Keratinocyte (primary cell): ENCODE data around the gene APCDD1L. TPM values are rescaled to one million over a fixed set of nuclear protein-coding genes. Genes with fewer than 3 reads are reported as not detected.

ENCODE experiments used
- DNase-seq: peaks from one replicate; pipeline ENCODE4 v3.0.0-alpha.2; 2011; ENCODE audit warnings: low read depth, missing footprints, low spot score
- FAIRE-seq: peaks from 2 replicates; lab custom pipeline; 2011; peaks lifted over from hg19 to GRCh38; lab: Jason Lieb, UNC
- H2AFZ ChIP-seq: 2 replicates; pipeline ENCODE4 v1.6.0; 2012; ENCODE audit warnings: low read length, control low read depth, inconsistent platforms; ENCODE audit not compliant: control insufficient read depth
- H3K27ac ChIP-seq: 2 replicates; pipeline ENCODE4 v1.5.1; 2011; ENCODE audit warnings: low read length; ENCODE audit not compliant: control insufficient read depth, insufficient read depth
- H3K27me3 ChIP-seq: 3 replicates; pipeline ENCODE4 v1.6.0; 2011; ENCODE audit warnings: low read length; ENCODE audit not compliant: control insufficient read depth, insufficient read depth; ENCODE audit errors: extremely low read depth
- H3K36me3 ChIP-seq, 2 experiments: 2 replicates in 1 of 2; 3 replicates in 1 of 2; pipeline ENCODE4 v1.5.1; 2011; ENCODE audit warnings: low read length in 2 of 2, mild to moderate bottlenecking in 1 of 2; ENCODE audit not compliant: control insufficient read depth in 2 of 2, insufficient read depth in 2 of 2; ENCODE audit errors: extremely low read depth in 1 of 2
- H3K4me1 ChIP-seq: 3 replicates; pipeline ENCODE4 v1.5.1; 2011; ENCODE audit warnings: low read length; ENCODE audit not compliant: control insufficient read depth, insufficient read depth; ENCODE audit errors: extremely low read depth
- H3K4me2 ChIP-seq: 3 replicates; pipeline ENCODE4 v1.6.0; 2011; ENCODE audit warnings: low read depth, low read length; ENCODE audit not compliant: control insufficient read depth, insufficient read depth; ENCODE audit errors: extremely low read depth
- H3K4me3 ChIP-seq, 3 experiments: fragments of 200-600 bp in 1 of 3; sonication (generic) in 1 of 3; 2 replicates in 2 of 3; 3 replicates in 1 of 3; pipeline ENCODE4 v1.5.1; 2011 to 2016; ENCODE audit warnings: low read length in 3 of 3, mild to moderate bottlenecking in 3 of 3, control low read depth in 2 of 3, inconsistent platforms in 1 of 3, low read depth in 1 of 3, mixed read lengths in 1 of 3, mixed run types in 1 of 3, moderate library complexity in 1 of 3; ENCODE audit not compliant: control insufficient read depth in 2 of 3, insufficient read depth in 2 of 3; ENCODE audit errors: extremely low read depth in 1 of 3
- H3K79me2 ChIP-seq: 2 replicates; pipeline ENCODE4 v1.6.0; 2012; ENCODE audit warnings: low read length; ENCODE audit not compliant: control insufficient read depth, insufficient read depth
- H3K9ac ChIP-seq: 3 replicates; pipeline ENCODE4 v1.6.0; 2011; ENCODE audit warnings: low read length; ENCODE audit not compliant: control insufficient read depth, insufficient read depth; ENCODE audit errors: extremely low read depth
- H3K9me1 ChIP-seq: 3 replicates; pipeline ENCODE4 v1.6.0; 2011; ENCODE audit warnings: low read length; ENCODE audit not compliant: control insufficient read depth, insufficient read depth; ENCODE audit errors: extremely low read depth
- H3K9me3 ChIP-seq: 2 replicates; pipeline ENCODE4 v1.5.1; 2012; ENCODE audit warnings: low read depth, low read length; ENCODE audit not compliant: control insufficient read depth
- H4K20me1 ChIP-seq: 3 replicates; pipeline ENCODE4 v1.6.0; 2011; ENCODE audit warnings: low read length; ENCODE audit not compliant: control insufficient read depth, insufficient read depth; ENCODE audit errors: extremely low read depth
- CTCF ChIP-seq, 3 experiments: IDR thresholded peaks in 1 of 3; conservative IDR thresholded peaks in 1 of 3; optimal IDR thresholded peaks in 1 of 3; 2 replicates in 2 of 3; 3 replicates in 1 of 3; pipeline versions ENCODE3 to v1.5.1; 2011; ENCODE audit warnings: low read length in 3 of 3, mild to moderate bottlenecking in 3 of 3, moderate library complexity in 2 of 3, control low read depth in 1 of 3, inconsistent platforms in 1 of 3; ENCODE audit not compliant: insufficient read depth in 2 of 3; ENCODE audit errors: extremely low read depth in 1 of 3
- EZH2 ChIP-seq: IDR thresholded peaks from one replicate; pipeline ENCODE4 v1.6.1; 2012; ENCODE audit warnings: inconsistent platforms, mild to moderate bottlenecking, low read length, moderate library complexity
- dilution Hi-C: fragments of 300-500 bp; cut with MboI; formaldehyde crosslinking; loops from one replicate; pipeline ENCODE4 v1.7.0; 2020; ENCODE audit warnings: low sequenced_read_pairs; ENCODE audit not compliant: extremely low pct_ligation_motif_present
- polyA plus RNA-seq, 5 experiments: library from polyadenylated mRNA; depleted of rRNA in 3 of 5; stranded (reverse) in 3 of 5; stranded (forward) in 1 of 5; unstranded in 1 of 5; fragments of >200 nt; gene quantifications; 1 replicate in 1 of 5; 2 replicates in 3 of 5; 3 replicates in 1 of 5; pipeline versions ENCODE4 v1.2.1 to v1.2.3, GENCODE V29; 2011 to 2012; ENCODE audit warnings: missing spikeins in 2 of 5, low read depth in 1 of 5, low replicate concordance in 1 of 5

The APCDD1L gene
- polyA plus RNA-seq, 1 donor (not counting 4 experiments of a cell fraction or from before 2014, with no cell fraction given) = 0.67 TPM

DNA sequence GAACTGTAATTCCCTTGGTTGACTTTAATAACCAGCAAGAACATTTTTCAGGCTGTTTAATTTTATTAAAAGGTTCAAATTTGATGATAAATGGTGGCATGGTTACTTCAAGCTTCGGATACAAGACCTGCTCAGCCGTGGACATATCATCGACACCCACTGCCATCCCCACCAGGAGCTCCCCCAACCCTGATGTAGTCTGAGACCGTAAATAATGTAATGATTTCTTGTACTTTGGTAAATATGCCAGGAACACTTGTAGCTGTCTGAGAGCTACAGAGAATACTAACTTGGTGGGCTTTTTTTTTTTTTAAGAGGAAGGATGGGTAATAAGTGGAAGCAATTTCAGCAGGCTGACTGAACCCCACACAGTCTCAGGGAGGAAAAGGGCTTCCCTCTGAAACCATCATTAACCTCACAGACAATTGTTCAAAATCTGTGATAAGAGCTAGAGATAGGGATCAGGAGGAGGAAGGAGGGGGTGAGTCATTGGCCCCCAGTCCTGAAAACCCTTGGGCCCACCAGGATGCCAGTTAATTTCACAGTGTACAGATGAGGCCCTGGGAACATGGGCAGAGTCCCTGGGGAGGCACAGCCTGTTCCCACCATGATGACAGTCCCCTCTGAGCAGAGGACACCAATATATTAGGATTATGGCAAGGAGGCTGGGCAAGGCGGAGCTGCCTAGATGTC lies 56.0 kb downstream of the APCDD1L start:
- no peaks in the 10 kb centered on the region for H4K20me1 ChIP-seq
- no peaks in the 10 kb centered on the region for H3K79me2 ChIP-seq
- H3K4me1 ChIP-seq = peaks cover 52% of the 10 kb centered on the region
- FAIRE-seq (no peak), DNase-seq (no peak)
- no peak overlapping the region for H3K9ac ChIP-seq
- peak overlapping the region; percentile 7 for H3K4me2 ChIP-seq
- H3K27ac ChIP-seq = peak overlapping the region; percentile 18
- H3K4me3 ChIP-seq = no peak overlapping the region
- dilution Hi-C loops = no loop called here
- no peaks in the 10 kb centered on the region for H3K27me3 ChIP-seq
- H3K9me3 ChIP-seq = no peaks in the 10 kb centered on the region
- no peaks in the 10 kb centered on the region for H3K9me1 ChIP-seq
- no peak for TF ChIP-seq CTCF (optimal IDR thresholded peaks at IDR 0.05 in 1 of 3, IDR thresholded peaks at IDR 0.05 in 1 of 3, conservative IDR thresholded peaks at IDR 0.05 in 1 of 3; ENCODE audit: extremely low read depth in 1 of 3, insufficient read depth in 2 of 3, low read length in 3 of 3)
- TF ChIP-seq EZH2 = no peak
- H3K36me3 ChIP-seq = no peaks in the 10 kb centered on the region
- no peak overlapping the region for H2AFZ ChIP-seq

- H3K9me3 ChIP-seq = no peaks in the 10 kb centered on the region
Observed at GRCh38 chr20:58458342-58459057, 56.7 kb downstream of the APCDD1L start.

More at GRCh38 chr20:58458342-58459057, 56.7 kb downstream of the APCDD1L start:
- no peaks in the 10 kb centered on the region for H3K27me3 ChIP-seq
- FAIRE-seq (peak; percentile 63), DNase-seq (peak; percentile 17)
- no peaks in the 10 kb centered on the region for H3K9me1 ChIP-seq
- H3K9ac ChIP-seq = no peak overlapping the region
- no peak overlapping the region for H3K27ac ChIP-seq
- H4K20me1 ChIP-seq = no peaks in the 10 kb centered on the region
- no peak overlapping the region for H3K4me3 ChIP-seq
- peaks cover 52% of the 10 kb centered on the region for H3K4me1 ChIP-seq
- no peak overlapping the region for H2AFZ ChIP-seq
- no peaks in the 10 kb centered on the region for H3K36me3 ChIP-seq
- dilution Hi-C loops = no loop called here
- no peaks in the 10 kb centered on the region for H3K79me2 ChIP-seq
- TF ChIP-seq CTCF (optimal IDR thresholded peaks at IDR 0.05 in 1 of 3, IDR thresholded peaks at IDR 0.05 in 1 of 3, conservative IDR thresholded peaks at IDR 0.05 in 1 of 3; ENCODE audit: extremely low read depth in 1 of 3, insufficient read depth in 2 of 3, low read length in 3 of 3) = no peak
- no peak for TF ChIP-seq EZH2
- H3K4me2 ChIP-seq = peak overlapping the region; percentile 7
